ENCODE data around the gene FFAR3.
"Not testable (repeated sequence)": the region's sequence is repeated elsewhere in the genome, so short reads cannot be mapped to it uniquely, and the experiment has no call there.

Gene FFAR3

GRCh38 chr19:35351411-35352176 is 6.7 kb upstream of the FFAR3 start:
- DNase-seq, result no peak

- DNase-seq, result no peak
Measured at GRCh38 chr19:35352177-35352447, 6.1 kb upstream of the FFAR3 start.

GRCh38 chr19:35352448-35353304 is 5.6 kb upstream of the FFAR3 start:
- DNase-seq, result no peak

GRCh38 chr19:35353635-35354034 is 4.6 kb upstream of the FFAR3 start:
- DNase-seq, result no peak

GRCh38 chr19:35354898-35355297 is 3.4 kb upstream of the FFAR3 start:
- no peak for DNase-seq

- no peak for DNase-seq
Measured at GRCh38 chr19:35355791-35356460, 2.3 kb upstream of the FFAR3 start.

GRCh38 chr19:35358834-35359233 is 574 bp downstream of the FFAR3 start:
- not testable (repeated sequence) for DNase-seq

- not testable (repeated sequence) for DNase-seq
Measured at GRCh38 chr19:35359395-35359794, 1.1 kb downstream of the FFAR3 start.

GRCh38 chr19:35360081-35360480 is 1.8 kb downstream of the FFAR3 start:
- DNase-seq, result not testable (repeated sequence)

- DNase-seq, result no peak
Measured at GRCh38 chr19:35360880-35361420, 2.7 kb downstream of the FFAR3 start.

GRCh38 chr19:35362261-35363000 is 4.2 kb downstream of the FFAR3 start:
- no peak for DNase-seq

GRCh38 chr19:35363001-35363590 is 4.8 kb downstream of the FFAR3 start:
- no peak for DNase-seq

- DNase-seq, result no peak
Measured at GRCh38 chr19:35363711-35364425, 5.6 kb downstream of the FFAR3 start.

GRCh38 chr19:35365303-35365702 is 7.0 kb downstream of the FFAR3 start:
- no peak for DNase-seq

- no peak for DNase-seq
Measured at GRCh38 chr19:35368378-35368777, 10.1 kb downstream of the FFAR3 start.

GRCh38 chr19:35369522-35369921 is 11.3 kb downstream of the FFAR3 start:
- no peak for DNase-seq

- DNase-seq, result no peak
Measured at GRCh38 chr19:35370722-35371121, 12.5 kb downstream of the FFAR3 start, which contains the start of gene GPR42. GPR42 (plus strand) TSS chr19:35371068; CDS start chr19:35371360, 292 bp downstream.

- no peak for DNase-seq
Measured at GRCh38 chr19:35373492-35373891, 15.2 kb downstream of the FFAR3 start.

GRCh38 chr19:35374031-35374430 is 15.8 kb downstream of the FFAR3 start:
- DNase-seq, result not testable (repeated sequence)

GRCh38 chr19:35375505-35376307 is 17.4 kb downstream of the FFAR3 start:
- DNase-seq, result no peak

- DNase-seq, result no peak
Measured at GRCh38 chr19:35377656-35378055, 19.4 kb downstream of the FFAR3 start.

Measured in GOT3 (cell line).